ENCODE data around the gene TECPR2.
"Not testable (repeated sequence)": the region's sequence is repeated elsewhere in the genome, so short reads cannot be mapped to it uniquely, and the experiment has no call there.

The TECPR2 gene

DNA sequence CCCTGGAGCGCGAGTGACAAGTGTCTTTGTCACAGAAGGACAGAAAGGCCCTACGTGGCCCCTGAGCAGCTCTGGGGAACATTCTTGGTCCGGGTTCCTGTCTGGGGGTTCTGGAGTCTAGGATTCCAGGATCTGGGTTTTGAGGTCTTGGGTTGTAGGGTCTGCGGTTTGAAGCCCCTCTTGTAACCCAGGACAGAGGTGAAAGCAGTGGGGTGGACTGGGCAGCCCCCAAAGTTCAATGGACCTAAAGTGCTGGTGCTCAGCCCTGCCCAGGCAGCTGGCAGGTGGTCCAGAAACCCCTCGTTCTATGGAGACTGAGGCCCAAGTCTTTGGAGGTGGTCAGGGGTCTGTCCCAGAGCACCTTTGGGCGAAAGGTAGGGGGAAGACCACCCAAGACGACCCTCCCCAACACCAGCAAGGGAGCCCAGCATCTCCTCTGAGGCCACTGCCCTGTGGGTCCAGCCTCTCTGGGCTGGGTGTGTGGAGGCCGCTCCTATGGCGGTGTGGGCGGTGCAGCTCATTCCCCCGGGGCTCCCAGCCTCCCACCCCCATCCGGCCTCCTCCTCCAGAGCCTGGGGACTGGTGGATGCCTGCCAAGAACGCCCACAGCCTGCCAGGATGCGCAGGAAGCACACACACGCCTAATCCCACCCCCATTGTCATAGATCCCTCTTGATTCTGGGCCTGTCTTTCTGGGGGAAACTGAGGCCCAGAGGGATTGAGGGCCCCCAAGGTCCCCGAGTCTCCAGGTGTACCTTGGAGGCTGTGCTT is 177.0 kb downstream of the TECPR2 start:
- DNase-seq = no peak

GRCh38 chr14:102540315-102541028 is 177.7 kb downstream of the TECPR2 start:
- DNase-seq = no peak

- not testable (repeated sequence) for DNase-seq
These were observed 178.3 kb downstream of the TECPR2 start for GRCh38 chr14:102541029-102541491.

DNA sequence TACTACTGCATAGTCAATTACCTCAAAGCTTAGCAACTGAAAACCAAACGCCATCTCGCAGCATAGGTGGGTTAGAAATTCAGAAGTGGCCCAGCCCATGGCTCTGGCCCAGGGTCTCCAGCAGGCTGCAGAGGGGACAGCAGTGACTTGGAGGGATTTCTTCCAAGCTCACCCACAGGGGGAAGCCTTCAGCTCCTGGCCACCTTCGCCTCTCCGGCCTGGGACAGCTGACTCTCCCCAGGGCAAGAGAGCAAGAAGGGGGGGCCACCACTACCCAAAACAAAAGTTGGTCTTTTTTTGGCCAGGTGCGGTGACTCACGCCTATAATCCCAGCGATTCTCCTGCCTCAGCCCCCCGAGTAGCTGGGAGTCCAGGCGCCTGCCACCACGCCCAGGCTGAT is 179.0 kb downstream of the TECPR2 start:
- no peak for DNase-seq

DNA sequence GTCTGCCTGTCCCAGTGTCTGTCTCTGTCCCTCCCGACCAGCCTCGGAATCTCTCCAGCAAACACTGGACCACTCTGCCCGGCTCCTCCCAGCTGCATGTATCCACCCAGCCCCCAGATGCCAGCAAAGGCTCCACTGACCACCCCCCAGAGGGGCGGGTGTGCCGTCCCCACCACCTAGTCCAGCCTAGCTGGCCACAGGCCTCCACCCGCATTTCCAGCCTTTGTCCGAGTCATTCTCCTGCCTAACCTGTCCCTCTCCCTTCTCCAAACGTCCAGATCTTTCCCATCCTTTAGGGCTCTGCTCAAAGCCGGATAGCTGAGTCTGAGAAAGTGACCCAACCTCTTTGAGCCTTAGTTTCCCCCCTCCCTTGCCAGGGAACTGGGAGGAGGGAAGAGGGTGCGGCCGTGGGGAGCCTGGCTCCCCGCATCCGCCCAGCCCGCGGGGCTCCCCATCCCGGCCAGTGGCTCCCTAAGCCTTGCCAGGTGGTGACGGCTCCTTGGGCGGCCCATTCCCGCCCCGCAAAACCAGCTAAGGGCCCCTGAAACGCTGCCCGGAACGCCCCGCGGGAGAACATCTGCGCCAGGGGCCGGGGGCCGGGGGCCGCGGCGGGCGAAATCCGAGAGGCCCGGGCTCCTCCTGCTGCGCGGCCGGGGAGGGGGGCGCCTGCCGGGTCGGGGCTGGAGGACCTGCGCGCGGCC is 181.5 kb downstream of the TECPR2 start:
- no peak for DNase-seq

- DNase-seq = peak; percentile 84
These were observed 182.2 kb downstream of the TECPR2 start for GRCh38 chr14:102544747-102545460.

DNA sequence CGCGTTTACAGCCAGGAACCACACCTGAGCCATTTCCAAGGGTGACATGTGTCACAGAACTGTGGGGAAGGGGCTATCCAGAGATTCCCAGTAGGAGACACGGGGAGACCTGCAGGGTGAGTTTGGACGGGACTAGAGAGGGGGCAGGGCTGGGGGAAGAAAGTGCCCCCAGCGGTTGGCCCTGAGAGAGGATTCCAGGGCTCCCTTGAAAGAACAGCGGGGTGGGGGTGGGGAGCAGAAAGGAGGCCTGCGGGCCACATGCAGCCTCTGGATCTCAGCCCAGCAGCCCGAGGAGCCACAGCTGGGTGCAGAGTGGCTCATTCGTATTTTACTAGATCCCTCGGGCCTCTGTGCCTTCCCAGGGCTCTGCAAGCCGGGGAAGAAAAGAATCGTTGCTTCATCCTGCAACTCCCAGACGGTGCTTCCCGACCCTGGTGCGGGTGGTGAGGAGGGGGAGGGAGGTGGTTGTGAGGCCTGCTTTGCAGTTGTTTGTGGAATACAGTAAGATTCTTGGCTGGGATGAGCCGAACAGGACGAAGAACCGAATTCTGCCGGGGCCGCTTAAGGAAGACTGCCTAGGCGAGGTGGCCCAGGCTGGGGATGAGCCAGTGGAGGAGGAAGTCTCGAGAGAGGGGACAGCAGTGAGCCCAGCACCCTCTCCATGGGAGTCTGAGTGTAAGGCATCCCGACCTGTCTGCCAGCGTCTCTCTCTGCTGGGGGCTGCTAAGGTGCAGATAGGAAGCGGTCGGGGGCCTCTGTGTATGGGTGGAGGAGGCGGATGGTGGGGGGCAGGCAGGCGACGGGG is 182.9 kb downstream of the TECPR2 start:
- peak; percentile 55 for DNase-seq

DNA sequence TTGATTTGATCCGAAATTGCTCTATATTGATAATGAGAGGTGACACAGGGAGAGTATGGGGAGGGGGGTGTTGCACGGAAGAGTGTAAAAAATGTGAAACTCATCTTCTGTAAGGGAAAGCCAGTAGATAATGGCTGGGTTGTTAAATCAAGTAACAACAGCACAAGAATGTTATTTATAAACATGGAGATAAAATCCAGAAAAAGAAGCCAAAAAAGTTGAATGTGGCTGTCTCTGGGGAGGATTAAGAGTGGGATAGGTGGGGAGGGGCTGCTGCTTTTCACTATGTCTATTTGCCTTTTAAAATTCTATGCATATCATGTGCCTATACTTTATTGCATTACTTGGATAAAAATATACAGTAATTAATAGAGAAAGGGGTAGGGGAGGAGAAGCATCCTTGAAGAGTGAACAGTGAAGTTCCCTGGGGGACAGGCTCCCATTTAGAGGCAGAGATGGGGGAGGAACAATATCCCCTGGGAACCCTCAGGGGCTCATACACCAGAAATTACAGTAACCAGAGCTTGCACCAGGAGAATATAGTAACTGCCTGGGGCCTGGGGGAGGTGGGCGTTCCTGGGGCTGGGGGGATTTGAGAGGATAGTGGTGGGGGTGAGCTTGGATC is 186.0 kb downstream of the TECPR2 start:
- DNase-seq = no peak

GRCh38 chr14:102550927-102551401 is 188.2 kb downstream of the TECPR2 start:
- not testable (repeated sequence) for DNase-seq

Measured in hematopoietic multipotent progenitor cell treated with erythropoietin and hydrocortisone succinate and interleukin-3 and kit ligand, for 6 days (in vitro differentiated cells).